A549 (cell line): ENCODE results near the gene PCDHGB2. TPM values are rescaled to one million over a fixed set of nuclear protein-coding genes. Genes with fewer than 3 reads are reported as not detected.
"Not testable (repeated sequence)": the region's sequence is repeated elsewhere in the genome, so short reads cannot be mapped to it uniquely, and the experiment has no call there.

ENCODE experiments used
- ATAC-seq, 2 experiments: fragments of 200-7000 bp in 1 of 2; fragments of >200 bp in 1 of 2; cut with Nextera tagmentation in 1 of 2; cut with Tn5 transposase in 1 of 2; 3 replicates each; pipeline versions ENCODE4 v1.8.0 to v1.9.1; 2018 to 2020; ENCODE audit warnings: mild to moderate bottlenecking in 1 of 2, moderate library complexity in 1 of 2
- CTCF ChIA-PET: fragments of 300-600 bp; sonication (Branson Sonifier 250); formaldehyde crosslinking; extraction: SDS; loops from one replicate; lab custom pipeline; 2021; ENCODE audit warnings: antibody characterized with exemption, inconsistent platforms; lab: Yijun Ruan, JAX
- POLR2A ChIA-PET: fragments of 350-600 bp; formaldehyde crosslinking; extraction: SDS; loops from one replicate; lab custom pipeline; 2021; ENCODE audit warnings: antibody characterized with exemption, inconsistent platforms; lab: Yijun Ruan, JAX
- DNase-seq, 2 experiments: peaks; one replicate each; pipeline versions ENCODE4 v3.0.0 to v3.0.0-alpha.2; 2011 to 2016; ENCODE audit warnings: low read depth in 1 of 2, low spot score in 1 of 2
- FAIRE-seq: peaks from 2 replicates; lab custom pipeline; 2011; peaks lifted over from hg19 to GRCh38; lab: Jason Lieb, UNC
- H3K27ac ChIP-seq, 2 experiments: fragments of >200 bp; sonication (Bioruptor Twin); formaldehyde crosslinking; 3 replicates each; pipeline ENCODE4 v1.5.1; 2016 to 2017
- H3K4me1 ChIP-seq: fragments of >200 bp; sonication (Bioruptor Twin); formaldehyde crosslinking; 3 replicates; pipeline ENCODE4 v1.6.1; 2016
- H3K4me2 ChIP-seq: fragments of >200 bp; sonication (Bioruptor Twin); formaldehyde crosslinking; 3 replicates; pipeline ENCODE4 v1.6.1; 2016
- H3K4me3 ChIP-seq: fragments of >200 bp; sonication (Bioruptor Twin); formaldehyde crosslinking; 3 replicates; pipeline ENCODE4 v1.5.1; 2016
- H3K9me3 ChIP-seq: fragments of >200 bp; sonication (Bioruptor Twin); formaldehyde crosslinking; 3 replicates; pipeline ENCODE4 v1.6.1; 2016
- ATOH8 ChIP-seq: fragments of 250-450 bp; sonication (Bioruptor Pico); IDR thresholded peaks from 2 replicates; pipeline ENCODE4 v1.5.0; 2020; ENCODE audit warnings: low read depth, mild to moderate bottlenecking, moderate library complexity
- CBX8 ChIP-seq: fragments of 200-600 bp; sonication (generic); IDR thresholded peaks from 2 replicates; pipeline ENCODE4 v1.6.1; 2016
- CEBPB ChIP-seq, 2 experiments: fragments of >200 bp in 1 of 2; sonication (Bioruptor Twin) in 1 of 2; formaldehyde crosslinking in 1 of 2; IDR thresholded peaks; 2 replicates each; pipeline ENCODE4 v1.6.1; 2012 to 2016
- CHD2 ChIP-seq: fragments of 150-350 bp; IDR thresholded peaks from 2 replicates; pipeline ENCODE4 v1.6.1; 2014; ENCODE audit warnings: low read length; ENCODE audit not compliant: partially characterized antibody
- CTCF ChIP-seq: fragments of >200 bp; sonication (Bioruptor Twin); formaldehyde crosslinking; IDR thresholded peaks from 3 replicates; pipeline ENCODE4 v1.5.1; 2016
- EHF ChIP-seq: fragments of 250-450 bp; sonication (Bioruptor Pico); IDR thresholded peaks from 2 replicates; pipeline ENCODE4 v1.5.0; 2020; ENCODE audit warnings: mild to moderate bottlenecking
- GATA3 ChIP-seq: IDR thresholded peaks from 2 replicates; pipeline ENCODE4 v1.6.1; 2012; ENCODE audit warnings: borderline replicate concordance
- HDAC2 ChIP-seq: fragments of 200-600 bp; sonication (generic); IDR thresholded peaks from 2 replicates; pipeline ENCODE4 v1.6.1; 2016
- HES2 ChIP-seq: fragments of >200 bp; sonication (Bioruptor Twin); formaldehyde crosslinking; IDR thresholded peaks from 2 replicates; pipeline ENCODE4 v1.6.1; 2016
- HOXB13 ChIP-seq: fragments of 250-450 bp; sonication (Bioruptor Pico); IDR thresholded peaks from 2 replicates; pipeline ENCODE4 v1.5.0; 2020; ENCODE audit warnings: low read depth, mild to moderate bottlenecking, moderate library complexity
- HOXB5 ChIP-seq: fragments of 250-450 bp; sonication (Bioruptor Pico); IDR thresholded peaks from 2 replicates; pipeline ENCODE4 v1.5.0; 2020; ENCODE audit warnings: mild to moderate bottlenecking, moderate library complexity
- NFE2L2 ChIP-seq: fragments of 150-350 bp; conservative IDR thresholded peaks from 2 replicates; pipeline ENCODE4 v1.6.1; 2014; ENCODE audit warnings: low read length
- NR3C1 ChIP-seq: fragments of >200 bp; sonication (Bioruptor Twin); formaldehyde crosslinking; IDR thresholded peaks from 3 replicates; pipeline ENCODE4 v1.6.1; 2017
- POLR2A ChIP-seq: IDR thresholded peaks from 2 replicates; pipeline ENCODE4 v1.6.1; 2012; ENCODE audit warnings: mild to moderate bottlenecking, low read length
- POLR2AphosphoS2 ChIP-seq: conservative IDR thresholded peaks from 2 replicates; pipeline ENCODE4 v1.6.1; 2012; ENCODE audit warnings: low read length, improper control_type of control experiment, inconsistent platforms
- RAD21 ChIP-seq, 2 experiments: fragments of >200 bp in 1 of 2; sonication (Bioruptor Twin) in 1 of 2; formaldehyde crosslinking in 1 of 2; IDR thresholded peaks in 1 of 2; conservative IDR thresholded peaks in 1 of 2; 2 replicates in 1 of 2; 3 replicates in 1 of 2; pipeline ENCODE4 v1.6.1; 2012 to 2018; ENCODE audit warnings: inconsistent platforms in 1 of 2
- SREBF2 ChIP-seq: fragments of 450-650 bp; IDR thresholded peaks from 2 replicates; pipeline ENCODE4 v1.6.1; 2014; ENCODE audit warnings: mild to moderate bottlenecking, moderate library complexity
- USF2 ChIP-seq: fragments of 450-650 bp; IDR thresholded peaks from 2 replicates; pipeline ENCODE4 v1.6.1; 2014; ENCODE audit warnings: antibody characterized with exemption
- ZC3H11A ChIP-seq: fragments of 450-650 bp; IDR thresholded peaks from 2 replicates; pipeline ENCODE4 v1.6.1; 2014; ENCODE audit warnings: antibody characterized with exemption, mild to moderate bottlenecking
- WGBS: methylation state at CpG from one replicate; pipeline ENCODE4 v1.1.6; 2017; ENCODE audit errors: missing lambda C conversion rate; 5-methylcytosine and 5-hydroxymethylcytosine counted together
- polyA plus RNA-seq, 4 experiments: library from polyadenylated mRNA; depleted of rRNA in 3 of 4; stranded (reverse); fragments of >200 nt; fragmentation: RNase III in 1 of 4; extraction: RNeasy Plus Mini Kit Qiagen cat#74134 plus additional on column Dnase treatment in 1 of 4; gene quantifications; 2 replicates in 3 of 4; 3 replicates in 1 of 4; pipeline ENCODE4 v1.2.3, GENCODE V29; 2011 to 2017

Gene PCDHGB2
- polyA plus RNA-seq, 2 of the 4 experiments (the other 2 are of a cell fraction), result 0.04 to 0.36 TPM

- FAIRE-seq, result no peak
- Histone ChIP-seq H3K4me2 (no peak overlapping the region), H3K4me3 (no peak overlapping the region), H3K9me3 (peaks cover 45% of the 10 kb centered on the region), H3K4me1 (no peaks in the 10 kb centered on the region), H3K27ac (no peak overlapping the region)
- ChIA-PET POLR2A (no interaction called here), CTCF (interaction anchor here (3.7 kb wide), 1 partner anchor 14 kb away, joined by 16 read pairs; the partner anchor contains the start of gene PCDHGB3)
- 71% methylated on average over 42 of the region's 43 CpGs for WGBS
- no peak for DNase-seq
- TF ChIP-seq POLR2AphosphoS2 (no peak), HOXB13 (CRISPR knock-in tag) (no peak), NFE2L2 (no peak), SREBF2 (no peak), POLR2A (no peak), USF2 (no peak), HES2 (no peak), HOXB5 (CRISPR knock-in tag) (no peak), HDAC2 (no peak), EHF (no peak), NR3C1 (no peak), CHD2 (no peak), ATOH8 (CRISPR knock-in tag) (no peak), CBX8 (no peak), GATA3 (no peak), ZC3H11A (no peak)
- no peak for ATAC-seq
These were observed 24.9 kb downstream of the PCDHGB2 start for GRCh38 chr5:141384471-141385267.

- CTCF ChIA-PET, result interaction anchor here (0.8 to 3.7 kb wide), 6 partner anchors 17 to 176 kb away, joined by 3 to 16 read pairs (median 3); partner anchors contain the start of genes PCDHGA2, PCDHGA5, PCDHGB3 and PCDHGC3
- H3K4me1 ChIP-seq, POLR2A ChIA-PET, H3K4me2 ChIP-seq, H3K4me3 ChIP-seq, FAIRE-seq, H3K27ac ChIP-seq: not testable (repeated sequence)
- ATAC-seq (peak; percentile 63 to 64), DNase-seq (peak in 1 of 2 experiments; percentile 42)
- 65% methylated on average over 23 of the region's 40 CpGs for WGBS
- peaks cover 66% of the 10 kb centered on the region for H3K9me3 ChIP-seq
- peak; percentile 26 to 31; a peak in 2 of 5 replicates for TF ChIP-seq RAD21 (conservative IDR thresholded peaks at IDR 0.05 in 1 of 2, IDR thresholded peaks at IDR 0.05 in 1 of 2)
- peak; percentile 13; the same call in 1 of the 3 replicates for TF ChIP-seq CTCF
These were observed 27.9 kb downstream of the PCDHGB2 start, which contains the start of gene PCDHGB4 for GRCh38 chr5:141387557-141388311. PCDHGB4 (plus strand) TSS chr5:141387698; CDS start chr5:141387885, 187 bp downstream.

- ChIA-PET POLR2A (no interaction called here), CTCF (interaction anchor here (1.0 to 3.3 kb wide), 4 partner anchors 87 to 304 kb away, joined by 3 to 12 read pairs (median 4); partner anchors contain the start of gene PCDHGC3)
- Histone ChIP-seq H3K4me2 (no peak overlapping the region), H3K27ac (no peak overlapping the region), H3K4me3 (no peak overlapping the region), H3K4me1 (no peaks in the 10 kb centered on the region), H3K9me3 (peaks cover 70% of the 10 kb centered on the region)
- 62% methylated on average over 10 of the region's 10 CpGs for WGBS
- DNase-seq, result no peak
- TF ChIP-seq CEBPB (IDR thresholded peaks at IDR 0.05), result peak; percentile 70 to 88; a peak in 3 of 4 replicates
- TF ChIP-seq CHD2, result no peak
- no peak for ATAC-seq
- no peak for FAIRE-seq
These were observed 28.9 kb downstream of the PCDHGB2 start for GRCh38 chr5:141388661-141389060.
